Erythroblast (primary cell): Measurements from ENCODE around the gene TMEM254.
"Not testable (repeated sequence)": the region's sequence is repeated elsewhere in the genome, so short reads cannot be mapped to it uniquely, and the experiment has no call there.

Source experiments
- DNase-seq, 2 experiments: peaks; one replicate each; lab custom pipeline; 2025; lab: John Stamatoyannopoulos, UW
- GATA1 ChIP-seq: IDR thresholded peaks from 2 replicates; pipeline ENCODE4 v1.6.1; 2011; ENCODE audit warnings: low read depth, mild to moderate bottlenecking, control low read depth, low read length, moderate library complexity
- POLR2A ChIP-seq: IDR thresholded peaks from 2 replicates; pipeline ENCODE4 v1.6.1; 2011; ENCODE audit warnings: mild to moderate bottlenecking, low read length

Gene TMEM254

DNA sequence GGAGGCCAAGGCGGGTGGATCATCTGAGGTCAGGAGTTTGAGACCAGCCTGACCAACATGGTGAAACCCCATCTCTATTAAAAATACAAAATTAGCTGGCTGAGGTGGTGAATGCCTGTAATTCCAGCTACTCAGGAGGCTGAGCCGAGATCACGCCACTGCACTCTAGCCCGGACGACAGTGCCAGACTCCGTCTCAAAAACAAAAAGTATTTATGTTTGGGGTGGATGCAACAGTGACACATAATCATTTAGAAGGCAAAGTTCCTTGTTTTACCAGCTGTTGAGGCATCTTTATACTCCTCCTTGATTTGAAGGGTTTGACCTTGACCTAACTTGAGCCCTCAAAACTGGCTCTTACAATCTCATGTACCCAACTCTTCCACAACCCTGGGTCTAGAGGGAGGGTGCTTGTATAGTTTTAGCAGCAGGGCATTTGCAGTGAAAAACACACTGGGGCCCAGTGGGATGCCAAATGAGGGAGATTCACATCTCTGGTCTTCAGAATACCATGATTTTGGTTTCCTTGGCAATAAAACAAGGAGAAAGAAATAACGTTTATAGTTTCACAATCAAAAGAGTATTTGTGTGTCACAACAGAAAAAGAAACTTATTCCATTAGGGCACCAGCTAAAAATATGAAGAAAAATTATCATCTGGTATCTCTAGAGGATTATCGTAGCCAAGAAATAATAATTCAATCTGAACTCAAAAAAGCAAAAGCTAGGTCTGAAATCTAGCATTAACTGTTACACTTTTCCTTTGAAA, 14.2 kb upstream of the TMEM254 start:
- TF ChIP-seq POLR2A = no peak
- TF ChIP-seq GATA1 = no peak
- no peak for DNase-seq

DNA sequence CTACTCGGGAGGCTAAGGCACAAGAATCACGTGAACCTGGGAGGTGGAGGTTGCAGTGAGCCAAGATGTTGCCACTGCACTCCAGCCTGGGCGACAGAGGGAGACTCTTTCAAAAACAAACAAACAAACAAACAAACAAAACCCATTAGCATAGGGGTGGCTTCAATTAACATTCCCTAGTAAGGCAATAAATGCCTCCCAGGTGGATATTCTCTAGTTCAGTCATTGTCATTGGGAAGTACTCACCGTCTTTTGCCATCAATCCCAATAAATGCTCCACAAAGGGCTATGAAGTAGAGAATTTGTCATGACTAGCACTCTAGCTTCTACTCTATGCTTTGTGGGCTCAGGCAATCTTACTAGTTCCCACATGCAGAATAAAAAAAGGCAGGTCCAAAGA, 11.7 kb upstream of the TMEM254 start:
- no peak for DNase-seq
- TF ChIP-seq GATA1 (no peak), POLR2A (no peak)

- not testable (repeated sequence) for DNase-seq
Observed at GRCh38 chr10:80067821-80068220, 10.6 kb upstream of the TMEM254 start.

- TF ChIP-seq POLR2A (no peak), GATA1 (no peak)
Observed at GRCh38 chr10:80068270-80068669, 10.2 kb upstream of the TMEM254 start.

GRCh38 chr10:80070057-80070456, 8.4 kb upstream of the TMEM254 start:
- no peak for DNase-seq
- TF ChIP-seq POLR2A (no peak), GATA1 (no peak)

More at GRCh38 chr10:80068270-80068669, 10.2 kb upstream of the TMEM254 start:
- no peak for DNase-seq

DNA sequence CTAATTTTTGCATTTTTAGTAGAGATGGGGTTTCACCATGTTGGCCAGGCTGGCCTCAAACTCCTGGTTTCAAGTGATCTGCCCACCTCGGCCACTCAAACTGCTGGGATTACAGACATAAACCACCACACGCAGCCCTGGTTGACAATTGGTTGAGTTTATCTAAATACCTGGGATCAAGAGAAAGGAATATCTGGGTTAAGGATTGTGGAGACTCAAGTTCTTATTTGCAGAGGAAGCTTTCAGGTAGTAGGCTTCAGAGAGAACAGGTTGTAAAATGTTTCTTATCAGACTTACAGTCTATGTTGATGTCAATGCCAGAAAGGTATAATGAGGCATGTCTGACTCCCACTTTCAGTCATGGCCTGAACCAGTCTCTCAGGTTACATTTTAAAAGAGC, 5.9 kb upstream of the TMEM254 start:
- DNase-seq = no peak
- TF ChIP-seq GATA1 (no peak), POLR2A (no peak)

- no peak for DNase-seq
Observed at GRCh38 chr10:80075781-80076180, 2.7 kb upstream of the TMEM254 start.

GRCh38 chr10:80077869-80078447, 507 bp upstream of the TMEM254 start:
- no peak for DNase-seq
- TF ChIP-seq GATA1 = no peak
- TF ChIP-seq POLR2A = no peak

More at GRCh38 chr10:80075781-80076180, 2.7 kb upstream of the TMEM254 start:
- TF ChIP-seq POLR2A (no peak), GATA1 (no peak)

DNA sequence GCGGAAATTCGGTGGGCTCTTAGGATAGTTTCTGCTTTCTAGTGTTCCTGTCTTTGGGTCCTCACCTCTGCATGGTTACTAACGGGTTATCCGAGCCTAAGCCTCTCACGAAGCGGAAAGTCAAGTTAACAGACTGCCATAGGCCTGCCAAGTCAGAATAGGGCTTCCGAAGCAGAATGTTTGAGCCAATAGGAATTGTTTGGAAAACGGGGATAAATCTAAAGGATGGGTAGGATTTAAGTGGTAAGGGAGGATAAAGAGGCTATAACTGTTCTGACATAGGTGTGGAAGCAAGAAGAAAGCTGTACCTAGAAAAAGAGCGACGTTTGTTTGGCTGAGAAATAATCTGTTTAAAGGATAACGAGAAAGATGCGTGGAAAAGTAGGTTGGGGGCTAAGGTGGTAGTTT, 851 bp downstream of the TMEM254 start:
- no peak for DNase-seq
- TF ChIP-seq POLR2A = peak; percentile 48
- TF ChIP-seq GATA1 = no peak

- TF ChIP-seq GATA1 (no peak), POLR2A (no peak)
- DNase-seq = no peak
Observed at GRCh38 chr10:80081026-80081425, 2.6 kb downstream of the TMEM254 start.

DNA sequence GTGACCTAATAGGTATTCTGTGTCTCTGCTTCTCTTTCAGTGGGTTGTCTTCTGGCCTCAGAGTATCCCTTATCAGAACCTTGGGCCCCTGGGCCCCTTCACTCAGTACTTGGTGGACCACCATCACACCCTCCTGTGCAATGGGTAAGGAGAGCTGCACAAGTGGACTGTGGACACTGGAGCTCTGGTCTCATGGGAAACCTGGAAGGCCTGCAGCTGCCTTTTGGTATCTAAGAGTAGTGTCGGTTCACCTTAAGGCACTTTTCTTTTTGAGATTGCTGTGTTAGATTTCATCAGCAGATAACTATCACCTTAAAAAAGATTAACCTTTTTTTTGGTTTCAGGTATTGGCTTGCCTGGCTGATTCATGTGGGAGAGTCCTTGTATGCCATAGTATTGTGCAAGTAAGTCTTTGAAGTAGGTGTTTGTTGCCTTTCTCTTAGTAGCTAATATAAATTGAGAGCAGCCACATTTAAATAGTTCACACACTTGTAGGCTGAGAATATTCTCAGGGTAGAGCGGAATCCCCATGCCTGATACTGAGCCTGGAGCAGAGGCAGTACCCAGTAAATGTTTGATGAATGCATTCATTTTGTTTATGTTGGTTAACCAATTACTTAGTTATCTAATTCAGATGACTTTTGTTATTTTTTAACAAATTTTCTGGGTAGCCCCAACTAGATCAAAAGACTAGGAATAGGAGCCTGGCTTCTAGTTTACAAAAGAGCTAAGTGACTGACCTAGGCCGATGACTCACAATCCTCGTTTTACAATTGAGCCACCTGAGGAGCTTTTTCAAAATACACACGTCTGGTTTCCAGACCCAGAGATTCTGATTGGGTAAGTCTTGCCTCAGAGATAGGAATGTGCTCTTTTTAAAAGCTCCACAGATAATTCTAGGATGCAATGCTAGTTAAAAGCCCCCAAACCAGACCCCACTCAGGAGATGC, 3.6 kb downstream of the TMEM254 start:
- no peak for TF ChIP-seq POLR2A
- no peak for DNase-seq

DNA sequence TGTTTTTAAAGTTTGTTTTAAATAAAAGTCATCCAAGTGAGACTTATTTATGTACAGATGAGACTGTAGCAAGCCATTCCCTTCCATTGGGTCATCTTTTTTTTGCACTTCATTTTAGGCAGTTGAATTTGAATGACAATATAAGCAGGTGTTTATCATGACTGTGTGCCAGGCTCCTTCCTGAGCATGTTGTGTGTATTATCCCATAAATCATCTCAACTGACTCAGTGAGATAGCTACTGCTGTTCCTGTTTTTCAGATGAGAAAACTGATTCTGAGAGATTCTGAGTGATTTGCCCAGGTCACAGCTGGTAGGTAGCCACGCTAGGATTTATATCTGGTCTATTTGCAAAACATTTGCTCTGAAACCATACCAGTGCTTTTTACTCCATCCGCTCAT, 11.7 kb downstream of the TMEM254 start:
- TF ChIP-seq POLR2A (no peak), GATA1 (no peak)
- no peak for DNase-seq

- no peak for DNase-seq
- TF ChIP-seq GATA1 (no peak), POLR2A (no peak)
Observed at GRCh38 chr10:80094231-80094630, 15.8 kb downstream of the TMEM254 start.

GRCh38 chr10:80098272-80098671, 19.8 kb downstream of the TMEM254 start:
- DNase-seq = not testable (repeated sequence)

DNA sequence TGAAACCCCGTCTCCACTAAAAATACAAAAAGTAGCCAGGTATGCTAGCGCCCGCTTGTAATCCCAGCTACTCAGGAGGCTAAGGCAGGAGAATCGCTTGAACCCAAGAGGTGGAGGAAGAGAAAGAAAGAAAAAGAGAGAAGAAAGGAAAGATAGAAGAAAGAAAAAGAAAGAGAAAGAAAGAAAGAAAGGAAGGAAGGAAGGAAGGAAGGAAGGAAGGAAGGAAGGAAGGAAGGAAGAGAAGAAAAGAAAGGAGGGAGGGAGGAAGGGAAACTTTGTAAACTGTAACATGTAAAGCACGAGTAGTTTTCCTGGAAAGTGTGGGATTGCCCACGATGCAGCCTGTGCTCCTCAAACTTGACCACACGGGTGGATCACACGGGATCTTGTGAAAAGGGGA, 20.8 kb downstream of the TMEM254 start:
- DNase-seq = not testable (repeated sequence)
